K562 (cell line): ENCODE measurements around the gene TLE3. TPM values are rescaled to one million over a fixed set of nuclear protein-coding genes. Genes with fewer than 3 reads are reported as not detected.

ENCODE experiments used
- ATAC-seq: fragments of 200-7000 bp; cut with Tn5 transposase; 3 replicates; pipeline ENCODE4 v1.9.1; 2020; ENCODE audit warnings: moderate library complexity
- BruUV-seq: library from RNA; stranded (reverse); fragments of 400-500 nt; replicated peaks from 2 replicates; lab custom pipeline; 2021; lab: Mats Ljungman, UMichigan
- CTCF ChIA-PET: fragments of 300-600 bp; formaldehyde crosslinking; extraction: SDS; loops from one replicate; lab custom pipeline; 2021; ENCODE audit warnings: low intra/inter-chr PET ratio; lab: Yijun Ruan, JAX
- POLR2A ChIA-PET: fragments of 300-600, 350-650 bp; sonication (Branson Sonifier 250); formaldehyde crosslinking; extraction: SDS; loops from one replicate; lab custom pipeline; 2021; ENCODE audit warnings: antibody characterized with exemption, inconsistent platforms; lab: Yijun Ruan, JAX
- DNase-seq, 4 experiments: peaks; one replicate each; pipeline versions ENCODE4 v3.0.0 to v3.0.0-alpha.2; 2011 to 2018; ENCODE audit warnings: low spot score in 3 of 4, mixed read lengths in 3 of 4; ENCODE audit errors: extremely low read depth in 1 of 4
- FAIRE-seq: peaks from 2 replicates; lab custom pipeline; 2011; peaks lifted over from hg19 to GRCh38; lab: Jason Lieb, UNC
- H2AFZ ChIP-seq: 2 replicates; pipeline ENCODE4 v1.6.0; 2011; ENCODE audit warnings: low read depth, low read length, control low read depth, inconsistent platforms
- H3K27ac ChIP-seq: fragments of 200-600 bp; 3 replicates; pipeline ENCODE4 v1.8.0; 2011; ENCODE audit warnings: low read depth, mild to moderate bottlenecking, control low read depth, inconsistent platforms, low read length, moderate library complexity, mixed read lengths; ENCODE audit errors: extremely low read depth
- H3K27me3 ChIP-seq, 2 experiments: fragments of 300-600 bp in 1 of 2; 2 replicates in 1 of 2; 3 replicates in 1 of 2; pipeline versions ENCODE4 v1.6.0 to v1.8.0; 2011; ENCODE audit warnings: inconsistent platforms in 2 of 2, low read length in 2 of 2, mild to moderate bottlenecking in 1 of 2, mixed read lengths in 1 of 2, moderate library complexity in 1 of 2; ENCODE audit not compliant: control insufficient read depth in 2 of 2, insufficient read depth in 2 of 2
- H3K36me3 ChIP-seq: fragments of 300-600 bp; 3 replicates; pipeline ENCODE4 v1.8.0; 2011; ENCODE audit warnings: mild to moderate bottlenecking, low read length, inconsistent platforms; ENCODE audit not compliant: control insufficient read depth, insufficient read depth
- H3K4me1 ChIP-seq, 2 experiments: fragments of 200-600 bp in 1 of 2; replicated peaks in 1 of 2; 2 replicates in 1 of 2; 3 replicates in 1 of 2; pipeline versions ENCODE4 v1.5.1 to v1.8.0; 2011; ENCODE audit warnings: inconsistent platforms in 2 of 2, low read length in 2 of 2, mild to moderate bottlenecking in 1 of 2, mixed read lengths in 1 of 2, moderate library complexity in 1 of 2; ENCODE audit not compliant: control insufficient read depth in 2 of 2, insufficient read depth in 2 of 2
- H3K4me2 ChIP-seq: 2 replicates; pipeline ENCODE4 v1.6.1; 2011; ENCODE audit warnings: low read length, control low read depth, inconsistent platforms, mixed read lengths; ENCODE audit not compliant: insufficient read depth
- H3K4me3 ChIP-seq: fragments of 200-600 bp; sonication (generic), shearing (Covaris generic); 2 replicates; pipeline ENCODE4 v1.5.1; 2016; ENCODE audit warnings: control low read depth, inconsistent platforms
- H3K79me2 ChIP-seq: fragments of 200-600 bp; 3 replicates; pipeline ENCODE4 v1.8.0; 2011; ENCODE audit warnings: low read length, inconsistent platforms; ENCODE audit not compliant: control insufficient read depth, insufficient read depth
- H3K9ac ChIP-seq, 2 experiments: 2 replicates each; pipeline versions ENCODE4 v1.6.0 to v1.6.1; 2011; ENCODE audit warnings: low read depth in 2 of 2, low read length in 2 of 2, control low read depth in 1 of 2, inconsistent platforms in 1 of 2, mild to moderate bottlenecking in 1 of 2, mixed read lengths in 1 of 2; ENCODE audit not compliant: insufficient read depth in 1 of 2
- H3K9me1 ChIP-seq: one replicate; pipeline ENCODE4 v1.6.0; 2011; ENCODE audit warnings: inconsistent platforms, mild to moderate bottlenecking, low read length, moderate library complexity; ENCODE audit not compliant: control insufficient read depth, insufficient read depth
- H3K9me3 ChIP-seq: replicated peaks from 2 replicates; pipeline ENCODE4 v1.5.1; 2011; ENCODE audit warnings: low read depth, low read length, inconsistent platforms; ENCODE audit not compliant: control insufficient read depth, insufficient read depth
- H4K20me1 ChIP-seq: replicated peaks from 2 replicates; pipeline ENCODE4 v1.6.1; 2011; ENCODE audit warnings: low read length, inconsistent platforms, mixed read lengths; ENCODE audit not compliant: control insufficient read depth, insufficient read depth
- CTCFL ChIP-seq: IDR thresholded peaks from 2 replicates; pipeline ENCODE4 v1.6.1; 2011; ENCODE audit warnings: borderline replicate concordance, low read depth, mild to moderate bottlenecking, moderate library complexity, low read length; ENCODE audit not compliant: insufficient read depth, poor library complexity, severe bottlenecking
- NR3C1 ChIP-seq: sonication (generic); formaldehyde crosslinking; IDR thresholded peaks from 2 replicates; pipeline ENCODE4 v1.8.1; 2022; ENCODE audit warnings: missing genetic modification reagents
- RUNX1 ChIP-seq: sonication (generic); IDR thresholded peaks from 2 replicates; pipeline ENCODE4 v1.6.1; 2016; ENCODE audit warnings: antibody characterized with exemption, low read depth
- ZNF384 ChIP-seq: IDR thresholded peaks from 2 replicates; pipeline ENCODE4 v1.6.1; 2012; ENCODE audit warnings: low read depth, low read length, improper control_type of control experiment
- WGBS: fragments of 100-300 bp; shearing (Covaris generic); methylation state at CpG from one replicate; pipeline ENCODE4 v1.1.6; 2016; ENCODE audit warnings: low coverage, mixed read lengths; ENCODE audit not compliant: insufficient coverage; ENCODE audit errors: missing lambda C conversion rate; 5-methylcytosine and 5-hydroxymethylcytosine counted together
- in situ Hi-C: fragments of 300-500 bp; cut with MboI; formaldehyde crosslinking; loops from 4 replicates; pipeline ENCODE4 v1.15.0; 2018; ENCODE audit warnings: inconsistent platforms, mixed read lengths
- intact Hi-C: fragments of 100-400 bp; cut with micrococcal nuclease; formaldehyde crosslinking; loops from 2 replicates; pipeline ENCODE4 v1.14.2; 2022
- polyA plus RNA-seq, 8 experiments: library from polyadenylated mRNA; depleted of rRNA in 4 of 8; stranded (reverse) in 5 of 8; unstranded in 3 of 8; fragments of >200 nt; fragmentation: Nextera tagmentation in 2 of 8; fragmentation: Illumina TruSeq in 1 of 8; extraction: Ambion mirVana in 2 of 8; extraction: Trizol in 1 of 8; gene quantifications; 2 replicates each; pipeline versions ENCODE4 v1.2.1 to v1.2.3, GENCODE V29; 2011 to 2014; ENCODE audit warnings: inconsistent platforms in 1 of 8, missing spikeins in 1 of 8
- total RNA-seq, 7 experiments: library from RNA; depleted of rRNA in 6 of 7; stranded (reverse); fragments of >200 nt in 6 of 7; fragmentation: Illumina TruSeq in 2 of 7; extraction: Trizol in 2 of 7; gene quantifications; 2 replicates each; pipeline versions ENCODE4 v1.2.1 to v1.2.3, GENCODE V29; 2011 to 2021; ENCODE audit warnings: low replicate concordance in 1 of 7
- TF ChIP-seq, protein P1 (sequence below): fragments of 450-650 bp; formaldehyde crosslinking; IDR thresholded peaks from 2 replicates; pipeline ENCODE4 v1.4.0; 2020; ENCODE audit warnings: mild to moderate bottlenecking, mixed read lengths

The TLE3 gene
- total and polyA plus RNA-seq, 9 of the 15 experiments (the other 6 are each of a cell fraction or from before 2014, with no cell fraction given), result 1.5 to 84.2 (median 14.1) TPM

- H3K27ac ChIP-seq, result no peak overlapping the region
- H3K4me2 ChIP-seq, result no peak overlapping the region
- BruUV-seq, result no TSS peak
- no peaks in the 10 kb centered on the region for H3K9me3 ChIP-seq
- no peak overlapping the region for H2AFZ ChIP-seq
- FAIRE-seq (peak; percentile 19), ATAC-seq (no peak), DNase-seq (no peak)
- H3K4me1 ChIP-seq, result peaks cover 6 to 8% of the 10 kb centered on the region in 2 experiments; a peak in 3 of 5 replicates
- peaks cover 66% of the 10 kb centered on the region for H3K79me2 ChIP-seq
- H4K20me1 ChIP-seq, result peaks cover 12% of the 10 kb centered on the region
- intact Hi-C loops (no loop called here), in situ Hi-C loops (no loop called here)
- no peaks in the 10 kb centered on the region for H3K27me3 ChIP-seq
- no peak overlapping the region for H3K9ac ChIP-seq
- CTCF ChIA-PET, result no interaction called here
- POLR2A ChIA-PET, result interaction anchor here (0.6 to 2.1 kb wide), 2 partner anchors 14 to 79 kb away, joined by 3 to 11 read pairs; no protein-coding TSS in a partner anchor
- H3K9me1 ChIP-seq, result peaks cover 3% of the 10 kb centered on the region
- TF ChIP-seq CTCFL (no peak), RUNX1 (no peak), ZNF384 (no peak), NR3C1 (no peak)
- TF ChIP-seq, protein P1, sequence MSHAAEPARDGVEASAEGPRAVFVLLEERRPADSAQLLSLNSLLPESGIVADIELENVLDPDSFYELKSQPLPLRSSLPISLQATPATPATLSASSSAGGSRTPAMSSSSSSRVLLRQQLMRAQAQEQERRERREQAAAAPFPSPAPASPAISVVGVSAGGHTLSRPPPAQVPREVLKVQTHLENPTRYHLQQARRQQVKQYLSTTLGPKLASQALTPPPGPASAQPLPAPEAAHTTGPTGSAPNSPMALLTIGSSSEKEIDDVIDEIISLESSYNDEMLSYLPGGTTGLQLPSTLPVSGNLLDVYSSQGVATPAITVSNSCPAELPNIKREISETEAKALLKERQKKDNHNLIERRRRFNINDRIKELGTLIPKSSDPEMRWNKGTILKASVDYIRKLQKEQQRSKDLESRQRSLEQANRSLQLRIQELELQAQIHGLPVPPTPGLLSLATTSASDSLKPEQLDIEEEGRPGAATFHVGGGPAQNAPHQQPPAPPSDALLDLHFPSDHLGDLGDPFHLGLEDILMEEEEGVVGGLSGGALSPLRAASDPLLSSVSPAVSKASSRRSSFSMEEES (CRISPR knock-in tag), result no peak
- no peak overlapping the region for H3K4me3 ChIP-seq
- peaks cover 98% of the 10 kb centered on the region for H3K36me3 ChIP-seq
- WGBS, result 80% methylated on average over 6 of the region's 6 CpGs
These were observed 16.1 kb downstream of the TLE3 start for GRCh38 chr15:70081612-70082011.
